ENCODE results near the gene ABHD12B. TPM values are rescaled to one million over a fixed set of nuclear protein-coding genes. Genes with fewer than 3 reads are reported as not detected.

The ABHD12B gene
- total and polyA plus RNA-seq, 2 experiments from 2014 or later, result 0.94 TPM; not detected in 1

GRCh38 chr14:50944647-50945413 lies 73.0 kb downstream of the ABHD12B start:
- H3K9me3 ChIP-seq (ENCODE audit: low read depth), result no peaks in the 10 kb centered on the region
- peak in 1 of 2 donors; percentile 58 for DNase-seq (ENCODE audit: low read depth in 1 of 2, low spot score in 1 of 2)
- no peak for TF ChIP-seq CTCF (IDR thresholded peaks at IDR 0.05; ENCODE audit: low read depth, low read length)
- no peak overlapping the region for H3K27ac ChIP-seq
- no peaks in the 10 kb centered on the region for H3K4me1 ChIP-seq (ENCODE audit: low read depth)
- H3K36me3 ChIP-seq, result no peaks in the 10 kb centered on the region
- peak overlapping the region; percentile 44 for H3K4me3 ChIP-seq
- H3K27me3 ChIP-seq, result no peaks in the 10 kb centered on the region

GRCh38 chr14:50946234-50946935 lies 74.5 kb downstream of the ABHD12B start:
- Histone ChIP-seq H3K4me3 (no peak overlapping the region), H3K9me3 (ENCODE audit: low read depth) (no peaks in the 10 kb centered on the region), H3K27ac (no peak overlapping the region), H3K36me3 (no peaks in the 10 kb centered on the region), H3K27me3 (no peaks in the 10 kb centered on the region), H3K4me1 (ENCODE audit: low read depth) (no peaks in the 10 kb centered on the region)
- no peak for TF ChIP-seq CTCF (IDR thresholded peaks at IDR 0.05; ENCODE audit: low read depth, low read length)
- DNase-seq (ENCODE audit: low read depth in 1 of 2, low spot score in 1 of 2), result no peak

GRCh38 chr14:50947446-50947845 lies 75.6 kb downstream of the ABHD12B start:
- H3K4me3 ChIP-seq, result no peak overlapping the region
- H3K4me1 ChIP-seq (ENCODE audit: low read depth), result no peaks in the 10 kb centered on the region
- no peak for DNase-seq (ENCODE audit: low read depth in 1 of 2, low spot score in 1 of 2)
- no peak overlapping the region for H3K27ac ChIP-seq
- no peak for TF ChIP-seq CTCF (IDR thresholded peaks at IDR 0.05; ENCODE audit: low read depth, low read length)
- no peaks in the 10 kb centered on the region for H3K27me3 ChIP-seq
- H3K36me3 ChIP-seq, result no peaks in the 10 kb centered on the region
- no peaks in the 10 kb centered on the region for H3K9me3 ChIP-seq (ENCODE audit: low read depth)

- Histone ChIP-seq H3K4me3 (no peak overlapping the region), H3K27ac (no peak overlapping the region), H3K27me3 (no peaks in the 10 kb centered on the region), H3K9me3 (ENCODE audit: low read depth) (no peaks in the 10 kb centered on the region), H3K36me3 (no peaks in the 10 kb centered on the region), H3K4me1 (ENCODE audit: low read depth) (no peaks in the 10 kb centered on the region)
- no peak for DNase-seq (ENCODE audit: low read depth in 1 of 2, low spot score in 1 of 2)
- no peak for TF ChIP-seq CTCF (IDR thresholded peaks at IDR 0.05; ENCODE audit: low read depth, low read length)
These were observed 76.4 kb downstream of the ABHD12B start for GRCh38 chr14:50948205-50948604.

GRCh38 chr14:50951032-50951431 lies 79.2 kb downstream of the ABHD12B start:
- DNase-seq (ENCODE audit: low read depth in 1 of 2, low spot score in 1 of 2), result no peak
- H3K27me3 ChIP-seq, result no peaks in the 10 kb centered on the region
- H3K9me3 ChIP-seq (ENCODE audit: low read depth), result no peaks in the 10 kb centered on the region
- no peaks in the 10 kb centered on the region for H3K36me3 ChIP-seq
- TF ChIP-seq CTCF (IDR thresholded peaks at IDR 0.05; ENCODE audit: low read depth, low read length), result no peak
- no peak overlapping the region for H3K27ac ChIP-seq
- no peaks in the 10 kb centered on the region for H3K4me1 ChIP-seq (ENCODE audit: low read depth)
- no peak overlapping the region for H3K4me3 ChIP-seq

All from cardiac muscle cell (in vitro differentiated cells and primary cell).